ENCODE results near the gene TMEM132E.

GRCh38 chr17:34654276-34654880 lies 75.0 kb downstream of the TMEM132E start:
- TF ChIP-seq CTCF (IDR thresholded peaks at IDR 0.05) (no peak), POLR2A (IDR thresholded peaks at IDR 0.05) (no peak)

Measured in testis (tissue), 2 donors.